Stromal cell of bone marrow (primary cell): ENCODE results near the gene SLC37A2.
"Not testable (repeated sequence)": the region's sequence is repeated elsewhere in the genome, so short reads cannot be mapped to it uniquely, and the experiment has no call there.

ENCODE experiments used
- DNase-seq: peaks from one replicate; pipeline ENCODE4 v3.0.0-alpha.2; 2012; ENCODE audit warnings: low read depth

SLC37A2 gene

GRCh38 chr11:125084057-125084416 lies 20.9 kb downstream of the SLC37A2 start:
- no peak for DNase-seq

- DNase-seq = no peak
Observed at GRCh38 chr11:125084761-125085231, 21.7 kb downstream of the SLC37A2 start.

- DNase-seq = no peak
Observed at GRCh38 chr11:125085301-125086081, 22.4 kb downstream of the SLC37A2 start.

GRCh38 chr11:125086633-125087296 lies 23.7 kb downstream of the SLC37A2 start:
- DNase-seq = no peak

- no peak for DNase-seq
Observed at GRCh38 chr11:125088123-125088522, 25.0 kb downstream of the SLC37A2 start.

GRCh38 chr11:125088576-125089455 lies 25.7 kb downstream of the SLC37A2 start:
- no peak for DNase-seq

- not testable (repeated sequence) for DNase-seq
Observed at GRCh38 chr11:125089481-125089880, 26.4 kb downstream of the SLC37A2 start.

GRCh38 chr11:125090151-125090550 lies 27.0 kb downstream of the SLC37A2 start:
- not testable (repeated sequence) for DNase-seq

GRCh38 chr11:125090816-125091215 lies 27.7 kb downstream of the SLC37A2 start:
- DNase-seq = no peak

- DNase-seq = no peak
Observed at GRCh38 chr11:125091247-125091876, 28.3 kb downstream of the SLC37A2 start.

GRCh38 chr11:125091877-125092664 lies 29.0 kb downstream of the SLC37A2 start:
- DNase-seq = no peak

- no peak for DNase-seq
Observed at GRCh38 chr11:125092669-125093068, 29.6 kb downstream of the SLC37A2 start.

GRCh38 chr11:125093502-125093901 lies 30.4 kb downstream of the SLC37A2 start:
- no peak for DNase-seq

GRCh38 chr11:125094731-125095130 lies 31.6 kb downstream of the SLC37A2 start:
- DNase-seq = no peak

- DNase-seq = no peak
Observed at GRCh38 chr11:125100136-125100535, 37.0 kb downstream of the SLC37A2 start.

GRCh38 chr11:125101596-125101995 lies 38.5 kb downstream of the SLC37A2 start:
- DNase-seq = no peak

GRCh38 chr11:125102025-125102424 lies 38.9 kb downstream of the SLC37A2 start:
- DNase-seq = no peak

- DNase-seq = no peak
Observed at GRCh38 chr11:125102510-125102909, 39.4 kb downstream of the SLC37A2 start.

- DNase-seq = no peak
Observed at GRCh38 chr11:125105926-125106325, 42.8 kb downstream of the SLC37A2 start.

- no peak for DNase-seq
Observed at GRCh38 chr11:125108469-125108868, 45.4 kb downstream of the SLC37A2 start.

GRCh38 chr11:125110506-125110905 lies 47.4 kb downstream of the SLC37A2 start:
- DNase-seq = no peak
